GM10248 (cell line): ENCODE data around the gene ADCYAP1R1.

Experiments used
- CTCF ChIA-PET: fragments of 300-600 bp; sonication (Branson Sonifier 250); formaldehyde crosslinking; extraction: SDS; loops from one replicate; lab custom pipeline; 2021; ENCODE audit warnings: antibody characterized with exemption; lab: Yijun Ruan, JAX
- POLR2A ChIA-PET: fragments of 350-650 bp; sonication (Branson Sonifier 250); formaldehyde crosslinking; extraction: SDS; loops from one replicate; lab custom pipeline; 2020; ENCODE audit warnings: antibody characterized with exemption; lab: Yijun Ruan, JAX
- DNase-seq: peaks from one replicate; pipeline ENCODE4 v3.0.0; 2012; ENCODE audit errors: extremely low spot score
- CTCF ChIP-seq: IDR thresholded peaks from 2 replicates; pipeline ENCODE4 v1.5.1; 2012; ENCODE audit warnings: mild to moderate bottlenecking, low read depth; ENCODE audit errors: extremely low read depth, missing control alignments, control extremely low read depth

The ADCYAP1R1 gene

DNA sequence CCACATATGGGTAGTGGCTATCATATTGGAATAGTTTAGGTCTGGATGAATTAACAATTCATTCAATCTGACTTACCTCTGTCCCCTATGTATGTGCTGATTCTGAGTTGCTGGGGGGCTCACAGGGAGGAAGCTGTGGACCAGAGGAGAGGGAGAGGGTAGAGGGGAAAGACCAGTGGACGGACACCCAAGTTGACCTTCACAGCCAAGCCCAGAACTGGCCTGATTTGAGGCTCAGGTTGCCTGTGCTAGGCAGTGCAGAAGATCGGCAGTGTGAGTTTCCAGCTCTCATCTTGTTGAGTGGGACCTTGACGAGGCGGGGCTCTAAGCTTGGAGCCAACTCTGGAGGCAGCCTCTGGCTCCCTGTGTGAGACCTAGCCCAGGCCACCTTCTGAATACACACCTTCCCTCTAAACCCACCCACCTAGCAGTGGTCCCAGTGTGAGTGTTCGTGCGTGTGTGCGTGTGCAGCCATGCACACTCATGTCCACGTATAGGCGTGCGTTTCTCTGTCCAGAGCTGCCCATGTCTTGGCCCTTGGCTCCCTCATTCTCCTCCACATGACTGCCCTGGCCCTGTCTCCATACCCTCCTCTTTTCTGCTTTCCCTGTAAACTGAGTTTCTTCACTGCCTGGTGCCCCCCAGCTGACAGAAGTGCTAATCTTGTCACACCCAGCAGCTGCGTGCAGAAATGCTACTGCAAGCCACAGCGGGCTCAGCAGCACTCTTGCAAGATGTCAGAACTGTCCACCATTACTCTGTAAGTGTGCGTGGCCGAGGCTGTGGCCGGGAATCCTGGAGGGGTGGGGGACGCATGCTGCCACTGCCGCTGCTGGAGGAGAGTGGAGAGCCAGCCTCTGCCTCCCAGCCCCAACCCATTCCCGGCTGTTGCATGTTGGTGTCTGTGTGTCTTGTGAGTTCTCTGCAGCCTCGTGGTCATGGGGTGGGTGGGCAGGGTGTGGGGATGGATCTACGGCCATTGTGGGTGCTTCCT, 47.6 kb downstream of the ADCYAP1R1 start:
- POLR2A ChIA-PET = no interaction called here
- no peak for TF ChIP-seq CTCF
- DNase-seq = no peak
- CTCF ChIA-PET = interaction anchor here (1.3 to 4.4 kb wide), 5 partner anchors 10 to 117 kb away, joined by 3 to 19 read pairs (median 6); no protein-coding TSS in a partner anchor

GRCh38 chr7:31100445-31100844, 48.3 kb downstream of the ADCYAP1R1 start:
- ChIA-PET POLR2A (no interaction called here), CTCF (interaction anchor here (1.3 to 4.4 kb wide), 2 partner anchors 10 to 22 kb away, joined by 5 to 19 read pairs; no protein-coding TSS in a partner anchor)
- TF ChIP-seq CTCF = no peak
- no peak for DNase-seq

GRCh38 chr7:31100871-31101270, 48.8 kb downstream of the ADCYAP1R1 start:
- POLR2A ChIA-PET = no interaction called here
- no peak for DNase-seq
- CTCF ChIA-PET = interaction anchor here (1.3 to 4.4 kb wide), 2 partner anchors 9 to 21 kb away, joined by 5 to 19 read pairs; no protein-coding TSS in a partner anchor
- no peak for TF ChIP-seq CTCF

GRCh38 chr7:31101544-31101943, 49.4 kb downstream of the ADCYAP1R1 start:
- CTCF ChIA-PET = interaction anchor here (1.0 to 4.4 kb wide), 3 partner anchors 8 to 20 kb away, joined by 3 to 19 read pairs (median 5); no protein-coding TSS in a partner anchor
- no peak for TF ChIP-seq CTCF
- POLR2A ChIA-PET = no interaction called here
- no peak for DNase-seq

DNA sequence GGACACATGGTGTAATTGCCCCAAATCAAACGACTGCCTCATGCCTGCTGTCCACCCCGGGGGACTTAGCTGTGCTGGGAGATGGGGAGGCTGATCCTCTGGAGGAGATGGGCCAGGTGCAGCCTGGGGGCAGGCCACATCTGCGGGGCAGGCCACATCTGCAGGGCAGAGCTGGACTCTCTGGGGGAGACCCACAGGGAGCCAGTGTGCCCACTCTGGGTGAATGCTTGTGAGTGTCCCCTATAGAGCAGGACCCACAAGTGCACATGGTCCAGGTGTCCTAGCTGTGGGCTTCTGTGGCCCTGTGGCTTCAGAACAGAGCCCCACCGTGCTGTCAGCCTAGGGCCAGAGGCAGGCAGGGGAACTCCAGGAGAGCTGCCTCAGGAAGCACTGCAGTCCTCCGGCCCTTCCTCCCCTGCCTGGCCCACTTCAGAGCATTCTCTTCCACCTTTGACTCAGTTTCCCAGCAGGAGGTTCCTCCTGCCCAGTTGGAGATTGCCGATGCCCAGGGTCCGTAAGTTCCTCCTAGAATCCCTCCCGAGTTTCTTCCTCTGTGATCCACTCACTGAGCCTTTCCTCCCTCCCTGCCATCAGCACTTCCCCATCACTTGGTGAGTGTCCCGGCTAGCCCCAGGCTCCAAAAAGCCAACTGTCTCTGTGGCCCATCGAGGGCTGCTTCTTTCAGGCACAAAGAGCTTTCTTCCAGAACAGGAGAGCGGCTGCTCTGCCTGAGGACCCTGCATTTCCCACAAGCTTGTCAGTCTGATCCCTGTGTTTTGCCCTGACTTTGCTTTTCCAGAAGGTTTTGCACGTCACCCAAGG, 50.3 kb downstream of the ADCYAP1R1 start:
- no peak for DNase-seq
- TF ChIP-seq CTCF = no peak
- ChIA-PET CTCF (interaction anchor here (1.0 to 4.4 kb wide), 4 partner anchors 9 to 385 kb away, joined by 3 to 19 read pairs (median 4); no protein-coding TSS in a partner anchor), POLR2A (no interaction called here)
